Measurements from ENCODE around the gene SLC26A8.
"Not testable (repeated sequence)": the region's sequence is repeated elsewhere in the genome, so short reads cannot be mapped to it uniquely, and the experiment has no call there.

- not testable (repeated sequence) for TF ChIP-seq CTCF, POLR2A (IDR thresholded peaks at IDR 0.05)
Observed at GRCh38 chr6:35931873-35932272, 92.6 kb downstream of the SLC26A8 start.
